Activated CD4-positive, alpha-beta memory T cell treated with anti-CD3 and anti-CD28 coated beads for 36 hours (primary cell): ENCODE results near the gene GORASP1. TPM values are rescaled to one million over a fixed set of nuclear protein-coding genes. Genes with fewer than 3 reads are reported as not detected.
A peak's percentile ranks its signal among the peaks of the same experiment; 100 is the strongest.

ENCODE experiments used
- CTCF ChIA-PET: fragments of 350-600 bp; sonication (Branson Sonifier 250); formaldehyde crosslinking; loops from one replicate; lab custom pipeline; 2021; ENCODE audit warnings: antibody characterized with exemption, inconsistent platforms; lab: Charles Lee
- POLR2A ChIA-PET: fragments of 350-600 bp; sonication (Branson Sonifier 250); formaldehyde crosslinking; loops from one replicate; lab custom pipeline; 2021; ENCODE audit warnings: antibody characterized with exemption; lab: Charles Lee
- DNase-seq: peaks from one replicate; pipeline ENCODE4 v3.0.0-alpha.2; 2020
- H3K27ac Mint-ChIP-seq: one replicate; pipeline ENCODE4 v1.8.0; 2021; ENCODE audit warnings: mixed read lengths
- H3K27me3 Mint-ChIP-seq: one replicate; pipeline ENCODE4 v1.8.0; 2021; ENCODE audit warnings: mixed read lengths
- H3K36me3 Mint-ChIP-seq: one replicate; pipeline ENCODE4 v1.8.0; 2021; ENCODE audit warnings: mixed read lengths
- H3K4me1 Mint-ChIP-seq: one replicate; pipeline ENCODE4 v1.8.0; 2021; ENCODE audit warnings: low read depth, mixed read lengths
- H3K4me3 Mint-ChIP-seq: one replicate; pipeline ENCODE4 v1.8.0; 2021; ENCODE audit warnings: mild to moderate bottlenecking, mixed read lengths
- H3K9me3 Mint-ChIP-seq: one replicate; pipeline ENCODE4 v1.8.0; 2021; ENCODE audit warnings: mixed read lengths
- intact Hi-C: fragments of 100-400 bp; cut with micrococcal nuclease; formaldehyde crosslinking; loops from one replicate; pipeline ENCODE4 v1.15.1; 2023
- total RNA-seq, 2 experiments: library from RNA; stranded (reverse); gene quantifications; one replicate each; pipeline ENCODE4 v1.2.3, GENCODE V29; 2021

GORASP1 gene
- total RNA-seq, 2 experiments from 2014 or later = 32.7 to 34.1 TPM

- H3K36me3 Mint-ChIP-seq = no peaks in the 10 kb centered on the region
- intact Hi-C loops = no loop called here
- POLR2A ChIA-PET = no interaction called here
These were observed 23.4 kb upstream of the GORASP1 start for GRCh38 chr3:39130693-39131265.

GRCh38 chr3:39130026-39130425 is 22.6 kb upstream of the GORASP1 start:
- ChIA-PET POLR2A (no interaction called here), CTCF (interaction anchor here (1.4 to 9.6 kb wide), 2 partner anchors 46 to 160 kb away, joined by 3 to 173 read pairs; no protein-coding TSS in a partner anchor)
- Mint-ChIP-seq H3K4me3 (no peak overlapping the region), H3K36me3 (no peaks in the 10 kb centered on the region), H3K27ac (no peak overlapping the region), H3K27me3 (no peaks in the 10 kb centered on the region), H3K9me3 (no peaks in the 10 kb centered on the region), H3K4me1 (peaks cover 18% of the 10 kb centered on the region)
- intact Hi-C loops = no loop called here
- DNase-seq = peak; percentile 5

More at GRCh38 chr3:39130693-39131265, 23.4 kb upstream of the GORASP1 start:
- Mint-ChIP-seq H3K27me3 (no peaks in the 10 kb centered on the region), H3K4me1 (peaks cover 18% of the 10 kb centered on the region), H3K4me3 (no peak overlapping the region), H3K9me3 (no peaks in the 10 kb centered on the region), H3K27ac (no peak overlapping the region)
- DNase-seq = peak; percentile 0
- CTCF ChIA-PET = interaction anchor here (1.5 to 9.6 kb wide), 2 partner anchors 59 to 159 kb away, joined by 4 to 173 read pairs; no protein-coding TSS in a partner anchor

- ChIA-PET POLR2A (no interaction called here), CTCF (interaction anchor here (1.2 to 9.6 kb wide), 4 partner anchors 47 to 249 kb away, joined by 3 to 173 read pairs (median 12); no protein-coding TSS in a partner anchor)
- intact Hi-C loops = no loop called here
- no peaks in the 10 kb centered on the region for H3K36me3 Mint-ChIP-seq
- no peaks in the 10 kb centered on the region for H3K27me3 Mint-ChIP-seq
- no peak overlapping the region for H3K4me3 Mint-ChIP-seq
- no peak overlapping the region for H3K27ac Mint-ChIP-seq
- H3K9me3 Mint-ChIP-seq = no peaks in the 10 kb centered on the region
- peaks cover 18% of the 10 kb centered on the region for H3K4me1 Mint-ChIP-seq
- peak; percentile 0 for DNase-seq
These were observed 21.5 kb upstream of the GORASP1 start for GRCh38 chr3:39128951-39129350.

GRCh38 chr3:39127908-39128304 is 20.5 kb upstream of the GORASP1 start:
- no peak for DNase-seq
- no peaks in the 10 kb centered on the region for H3K36me3 Mint-ChIP-seq
- POLR2A ChIA-PET = interaction anchor here (1.2 to 1.3 kb wide), 2 partner anchors 13 to 20 kb away, joined by 3 read pairs; partner anchors contain the start of genes GORASP1 and TTC21A
- H3K4me1 Mint-ChIP-seq = peaks cover 18% of the 10 kb centered on the region
- intact Hi-C loops = loop anchor here (2.0 kb wide), 1 partner anchor 65 kb away; the partner anchor contains the start of gene XIRP1
- H3K27ac Mint-ChIP-seq = no peak overlapping the region
- no peaks in the 10 kb centered on the region for H3K9me3 Mint-ChIP-seq
- CTCF ChIA-PET = interaction anchor here (0.8 to 9.6 kb wide), 9 partner anchors 14 to 250 kb away, joined by 3 to 173 read pairs (median 7); partner anchors contain the start of genes GORASP1 and TTC21A
- no peak overlapping the region for H3K4me3 Mint-ChIP-seq
- no peaks in the 10 kb centered on the region for H3K27me3 Mint-ChIP-seq

- no peak overlapping the region for H3K27ac Mint-ChIP-seq
- peaks cover 18% of the 10 kb centered on the region for H3K4me1 Mint-ChIP-seq
- no peaks in the 10 kb centered on the region for H3K9me3 Mint-ChIP-seq
- no peak for DNase-seq
- intact Hi-C loops = loop anchor here (2.0 kb wide), 1 partner anchor 65 kb away; the partner anchor contains the start of gene XIRP1
- H3K36me3 Mint-ChIP-seq = no peaks in the 10 kb centered on the region
- H3K27me3 Mint-ChIP-seq = no peaks in the 10 kb centered on the region
- POLR2A ChIA-PET = interaction anchor here (1.2 to 1.3 kb wide), 2 partner anchors 13 to 20 kb away, joined by 3 read pairs; partner anchors contain the start of genes GORASP1 and TTC21A
- CTCF ChIA-PET = interaction anchor here (0.8 to 9.6 kb wide), 16 partner anchors 11 to 251 kb away, joined by 3 to 173 read pairs (median 5); partner anchors contain the start of genes GORASP1 and TTC21A
- no peak overlapping the region for H3K4me3 Mint-ChIP-seq
These were observed 20.0 kb upstream of the GORASP1 start for GRCh38 chr3:39127269-39127907.

- Mint-ChIP-seq H3K36me3 (no peaks in the 10 kb centered on the region), H3K9me3 (no peaks in the 10 kb centered on the region), H3K4me1 (peaks cover 18% of the 10 kb centered on the region), H3K4me3 (no peak overlapping the region), H3K27ac (no peak overlapping the region), H3K27me3 (no peaks in the 10 kb centered on the region)
- intact Hi-C loops = loop anchor here (1.0 to 2.0 kb wide), 3 partner anchors 66 to 166 kb away; partner anchors contain the start of gene XIRP1
- ChIA-PET POLR2A (interaction anchor here (1.2 to 1.3 kb wide), 2 partner anchors 14 to 19 kb away, joined by 3 read pairs; partner anchors contain the start of genes GORASP1 and TTC21A), CTCF (interaction anchor here (0.8 to 9.6 kb wide), 15 partner anchors 9 to 252 kb away, joined by 3 to 173 read pairs (median 5); partner anchors contain the start of genes GORASP1 and TTC21A)
- peak; percentile 65 for DNase-seq
These were observed 19.2 kb upstream of the GORASP1 start for GRCh38 chr3:39126532-39127071.

GRCh38 chr3:39125841-39126500 is 18.5 kb upstream of the GORASP1 start:
- Mint-ChIP-seq H3K9me3 (no peaks in the 10 kb centered on the region), H3K27ac (no peak overlapping the region), H3K4me1 (peaks cover 18% of the 10 kb centered on the region), H3K27me3 (no peaks in the 10 kb centered on the region), H3K36me3 (no peaks in the 10 kb centered on the region), H3K4me3 (no peak overlapping the region)
- DNase-seq = peak; percentile 0
- intact Hi-C loops = loop anchor here (1.0 to 2.0 kb wide), 3 partner anchors 67 to 166 kb away; partner anchors contain the start of gene XIRP1
- ChIA-PET CTCF (interaction anchor here (0.8 to 9.6 kb wide), 9 partner anchors 8 to 236 kb away, joined by 3 to 173 read pairs (median 5); no protein-coding TSS in a partner anchor), POLR2A (interaction anchor here (0.6 kb wide), 1 partner anchor 50 kb away, joined by 3 read pairs; no protein-coding TSS in a partner anchor)

GRCh38 chr3:39124876-39125840 is 17.7 kb upstream of the GORASP1 start:
- Mint-ChIP-seq H3K27me3 (no peaks in the 10 kb centered on the region), H3K4me1 (peaks cover 18% of the 10 kb centered on the region), H3K36me3 (no peaks in the 10 kb centered on the region), H3K9me3 (no peaks in the 10 kb centered on the region), H3K27ac (no peak overlapping the region), H3K4me3 (no peak overlapping the region)
- ChIA-PET CTCF (interaction anchor here (0.6 to 9.6 kb wide), 4 partner anchors 20 to 165 kb away, joined by 3 to 173 read pairs (median 4); no protein-coding TSS in a partner anchor), POLR2A (no interaction called here)
- DNase-seq = peak; percentile 8
- intact Hi-C loops = no loop called here

- intact Hi-C loops = no loop called here
- Mint-ChIP-seq H3K36me3 (no peaks in the 10 kb centered on the region), H3K4me1 (peaks cover 13% of the 10 kb centered on the region), H3K9me3 (no peaks in the 10 kb centered on the region), H3K27me3 (no peaks in the 10 kb centered on the region), H3K27ac (no peak overlapping the region), H3K4me3 (no peak overlapping the region)
- DNase-seq = no peak
- ChIA-PET POLR2A (no interaction called here), CTCF (interaction anchor here (1.9 to 9.6 kb wide), 2 partner anchors 68 to 167 kb away, joined by 4 to 173 read pairs; no protein-coding TSS in a partner anchor)
These were observed 15.4 kb upstream of the GORASP1 start for GRCh38 chr3:39122813-39123212.

- POLR2A ChIA-PET = no interaction called here
- H3K4me3 Mint-ChIP-seq = no peak overlapping the region
- peaks cover 3% of the 10 kb centered on the region for H3K4me1 Mint-ChIP-seq
- no peaks in the 10 kb centered on the region for H3K36me3 Mint-ChIP-seq
- no peak for DNase-seq
- CTCF ChIA-PET = no interaction called here
- no peaks in the 10 kb centered on the region for H3K9me3 Mint-ChIP-seq
- H3K27me3 Mint-ChIP-seq = no peaks in the 10 kb centered on the region
- intact Hi-C loops = no loop called here
- no peak overlapping the region for H3K27ac Mint-ChIP-seq
These were observed 14.2 kb upstream of the GORASP1 start for GRCh38 chr3:39121621-39122020.
